ENCODE data around the gene TSPAN1.

TSPAN1 gene

GRCh38 chr1:46173361-46173856 is 1.5 kb upstream of the TSPAN1 start:
- H3K9me3 ChIP-seq (ENCODE audit: control insufficient read depth, low read length): no peaks in the 10 kb centered on the region
- H4K8ac ChIP-seq (ENCODE audit: low read length): peak overlapping the region; percentile 27
- H3K4me3 ChIP-seq (ENCODE audit: insufficient read depth in 1 of 2, low read depth in 1 of 2, low read length in 2 of 2): no peak overlapping the region
- H2AFZ ChIP-seq (ENCODE audit: low read depth, low read length): peak overlapping the region; percentile 55
- H2BK5ac ChIP-seq (ENCODE audit: low read depth, low read length, poor library complexity, severe bottlenecking): no peak overlapping the region
- peaks cover 15 to 33% of the 10 kb centered on the region in 2 experiments for H3K27me3 ChIP-seq (ENCODE audit: control insufficient read depth in 1 of 2, insufficient read depth in 1 of 2, low read length in 2 of 2)
- H3K79me1 ChIP-seq (replicated peaks; ENCODE audit: low read length, poor library complexity, severe bottlenecking): no peaks in the 10 kb centered on the region
- peak overlapping the region; percentile 73 for H4K91ac ChIP-seq (ENCODE audit: low read length)
- H3K4me2 ChIP-seq (ENCODE audit: low read length, poor library complexity, severe bottlenecking): no peak overlapping the region
- no peak overlapping the region for H2BK15ac ChIP-seq (ENCODE audit: low read depth, poor library complexity, severe bottlenecking)
- no peak overlapping the region for H2AK5ac ChIP-seq (ENCODE audit: low read length, severe bottlenecking)
- H3K4ac ChIP-seq (ENCODE audit: low read depth in 1 of 2, low read length in 2 of 2): peak overlapping the region in 1 of 2 experiments; percentile 29
- H2BK12ac ChIP-seq (ENCODE audit: low read length in 2 of 2): peak overlapping the region; percentile 12 to 18
- H3K36me3 ChIP-seq (ENCODE audit: control insufficient read depth in 1 of 2, insufficient read depth in 2 of 2, low read depth in 1 of 2, low read length in 2 of 2): no peaks in the 10 kb centered on the region
- peak; percentile 79 for DNase-seq
- H3K14ac ChIP-seq (ENCODE audit: low read length in 2 of 2): no peak overlapping the region
- 95% methylated on average over 2 of the region's 4 CpGs for WGBS
- peaks cover 20% of the 10 kb centered on the region for H3K4me1 ChIP-seq (ENCODE audit: control insufficient read depth, insufficient read depth, low read depth, low read length)
- H2BK120ac ChIP-seq (ENCODE audit: low read depth, low read length): no peak overlapping the region
- peak overlapping the region in 1 of 2 experiments; percentile 52 for H3K18ac ChIP-seq (ENCODE audit: low read depth in 1 of 2, low read length in 2 of 2)
- no peak overlapping the region for H3K27ac ChIP-seq (ENCODE audit: low read length, poor library complexity, severe bottlenecking)
- H3K9ac ChIP-seq (ENCODE audit: low read length): peak overlapping the region; percentile 40
- no peak overlapping the region for H3K23ac ChIP-seq (ENCODE audit: low read length in 2 of 2)

- no peak for DNase-seq
- Histone ChIP-seq H3K36me3 (ENCODE audit: control insufficient read depth in 1 of 2, insufficient read depth in 2 of 2, low read depth in 1 of 2, low read length in 2 of 2) (no peaks in the 10 kb centered on the region), H3K27ac (ENCODE audit: low read length, poor library complexity, severe bottlenecking) (no peak overlapping the region), H2BK15ac (ENCODE audit: low read depth, poor library complexity, severe bottlenecking) (no peak overlapping the region), H3K18ac (ENCODE audit: low read depth in 1 of 2, low read length in 2 of 2) (no peak overlapping the region), H3K79me1 (replicated peaks; ENCODE audit: low read length, poor library complexity, severe bottlenecking) (no peaks in the 10 kb centered on the region), H3K4me2 (ENCODE audit: low read length, poor library complexity, severe bottlenecking) (no peak overlapping the region), H2BK120ac (ENCODE audit: low read depth, low read length) (no peak overlapping the region), H3K9me3 (ENCODE audit: control insufficient read depth, low read length) (no peaks in the 10 kb centered on the region), H3K4me1 (ENCODE audit: control insufficient read depth, insufficient read depth, low read depth, low read length) (peaks cover 24% of the 10 kb centered on the region), H4K91ac (ENCODE audit: low read length) (no peak overlapping the region), H3K4ac (ENCODE audit: low read depth in 1 of 2, low read length in 2 of 2) (no peak overlapping the region), H3K14ac (ENCODE audit: low read length in 2 of 2) (no peak overlapping the region), H3K23ac (ENCODE audit: low read length in 2 of 2) (no peak overlapping the region), H3K27me3 (ENCODE audit: control insufficient read depth in 1 of 2, insufficient read depth in 1 of 2, low read length in 2 of 2) (peaks cover 0 to 14% of the 10 kb centered on the region in 2 experiments), H2AFZ (ENCODE audit: low read depth, low read length) (no peak overlapping the region), H2BK5ac (ENCODE audit: low read depth, low read length, poor library complexity, severe bottlenecking) (no peak overlapping the region), H3K4me3 (ENCODE audit: insufficient read depth in 1 of 2, low read depth in 1 of 2, low read length in 2 of 2) (no peak overlapping the region), H2BK12ac (ENCODE audit: low read length in 2 of 2) (no peak overlapping the region), H4K8ac (ENCODE audit: low read length) (no peak overlapping the region), H3K9ac (ENCODE audit: low read length) (peak overlapping the region; percentile 66), H2AK5ac (ENCODE audit: low read length, severe bottlenecking) (no peak overlapping the region)
- WGBS: 50% methylated on average over 2 of the region's 3 CpGs
These were observed 356 bp downstream of the TSPAN1 start for GRCh38 chr1:46175243-46175642.

- Histone ChIP-seq H3K79me1 (replicated peaks; ENCODE audit: low read length, poor library complexity, severe bottlenecking) (no peaks in the 10 kb centered on the region), H4K91ac (ENCODE audit: low read length) (peak within 1 kb of the TSS; percentile 66), H3K27ac (ENCODE audit: low read length, poor library complexity, severe bottlenecking) (no peak within 1 kb of the TSS), H3K36me3 (ENCODE audit: control insufficient read depth in 1 of 2, insufficient read depth in 2 of 2, low read depth in 1 of 2, low read length in 2 of 2) (no peaks in the 10 kb centered on the region), H4K8ac (ENCODE audit: low read length) (no peak within 1 kb of the TSS), H2AFZ (ENCODE audit: low read depth, low read length) (no peak within 1 kb of the TSS), H3K14ac (ENCODE audit: low read length in 2 of 2) (peak within 1 kb of the TSS in 1 of 2 experiments; percentile 48), H2BK120ac (ENCODE audit: low read depth, low read length) (no peak within 1 kb of the TSS), H3K18ac (ENCODE audit: low read depth in 1 of 2, low read length in 2 of 2) (peak within 1 kb of the TSS in 1 of 2 experiments; percentile 23), H2BK15ac (ENCODE audit: low read depth, poor library complexity, severe bottlenecking) (no peak within 1 kb of the TSS), H2BK5ac (ENCODE audit: low read depth, low read length, poor library complexity, severe bottlenecking) (no peak within 1 kb of the TSS), H3K4me3 (ENCODE audit: insufficient read depth in 1 of 2, low read depth in 1 of 2, low read length in 2 of 2) (no peak within 1 kb of the TSS), H3K27me3 (ENCODE audit: control insufficient read depth in 1 of 2, insufficient read depth in 1 of 2, low read length in 2 of 2) (peaks cover 0 to 10% of the 10 kb centered on the region in 2 experiments), H2BK12ac (ENCODE audit: low read length in 2 of 2) (no peak within 1 kb of the TSS), H3K23ac (ENCODE audit: low read length in 2 of 2) (no peak within 1 kb of the TSS), H3K4ac (ENCODE audit: low read depth in 1 of 2, low read length in 2 of 2) (no peak within 1 kb of the TSS), H3K4me2 (ENCODE audit: low read length, poor library complexity, severe bottlenecking) (no peak within 1 kb of the TSS), H3K9me3 (ENCODE audit: control insufficient read depth, low read length) (no peaks in the 10 kb centered on the region), H3K9ac (ENCODE audit: low read length) (peak within 1 kb of the TSS; percentile 66), H3K4me1 (ENCODE audit: control insufficient read depth, insufficient read depth, low read depth, low read length) (peaks cover 26% of the 10 kb centered on the region), H2AK5ac (ENCODE audit: low read length, severe bottlenecking) (no peak within 1 kb of the TSS)
- DNase-seq: no peak
- WGBS: 84% methylated on average over 13 of the region's 13 CpGs
These were observed 1.5 kb downstream of the TSPAN1 start, which contains the start of gene P3R3URF for GRCh38 chr1:46176211-46176865. P3R3URF (minus strand) TSS chr1:46176488; CDS start chr1:46176471, 17 bp downstream.

- peak; percentile 89 for DNase-seq
- no peak overlapping the region for H4K8ac ChIP-seq (ENCODE audit: low read length)
- H3K4me1 ChIP-seq (ENCODE audit: control insufficient read depth, insufficient read depth, low read depth, low read length): peaks cover 34% of the 10 kb centered on the region
- no peak overlapping the region for H2BK120ac ChIP-seq (ENCODE audit: low read depth, low read length)
- H3K23ac ChIP-seq (ENCODE audit: low read length in 2 of 2): no peak overlapping the region
- H3K9ac ChIP-seq (ENCODE audit: low read length): peak overlapping the region; percentile 66
- no peak overlapping the region for H3K4me2 ChIP-seq (ENCODE audit: low read length, poor library complexity, severe bottlenecking)
- H3K79me1 ChIP-seq (replicated peaks; ENCODE audit: low read length, poor library complexity, severe bottlenecking): no peaks in the 10 kb centered on the region
- H3K27ac ChIP-seq (ENCODE audit: low read length, poor library complexity, severe bottlenecking): no peak overlapping the region
- no peak overlapping the region for H2BK15ac ChIP-seq (ENCODE audit: low read depth, poor library complexity, severe bottlenecking)
- no peak overlapping the region for H3K4me3 ChIP-seq (ENCODE audit: insufficient read depth in 1 of 2, low read depth in 1 of 2, low read length in 2 of 2)
- no peak overlapping the region for H3K14ac ChIP-seq (ENCODE audit: low read length in 2 of 2)
- H3K9me3 ChIP-seq (ENCODE audit: control insufficient read depth, low read length): no peaks in the 10 kb centered on the region
- no peaks in the 10 kb centered on the region for H3K36me3 ChIP-seq (ENCODE audit: control insufficient read depth in 1 of 2, insufficient read depth in 2 of 2, low read depth in 1 of 2, low read length in 2 of 2)
- WGBS: 14% methylated on average over 9 of the region's 10 CpGs
- no peak overlapping the region for H3K4ac ChIP-seq (ENCODE audit: low read depth in 1 of 2, low read length in 2 of 2)
- no peak overlapping the region for H2AFZ ChIP-seq (ENCODE audit: low read depth, low read length)
- no peaks in the 10 kb centered on the region for H3K27me3 ChIP-seq (ENCODE audit: control insufficient read depth in 1 of 2, insufficient read depth in 1 of 2, low read length in 2 of 2)
- H2AK5ac ChIP-seq (ENCODE audit: low read length, severe bottlenecking): no peak overlapping the region
- no peak overlapping the region for H4K91ac ChIP-seq (ENCODE audit: low read length)
- H2BK5ac ChIP-seq (ENCODE audit: low read depth, low read length, poor library complexity, severe bottlenecking): no peak overlapping the region
- H3K18ac ChIP-seq (ENCODE audit: low read depth in 1 of 2, low read length in 2 of 2): no peak overlapping the region
- H2BK12ac ChIP-seq (ENCODE audit: low read length in 2 of 2): no peak overlapping the region
These were observed 4.5 kb downstream of the TSPAN1 start for GRCh38 chr1:46179138-46180081.

All from mesenchymal stem cell (in vitro differentiated cells and primary cell).